Activated CD4-positive, alpha-beta T cell treated with anti-CD3 and anti-CD28 coated beads, Interleukin-2, Interleukin-4, amounts not matched to agents 100 ng/mL and 50 ng/mL, durations not matched to agents 16 hours and 8 hours (primary cell): ENCODE data around the gene SOX12.

ENCODE experiments used
- DNase-seq: peaks from one replicate; pipeline ENCODE4 v3.0.0-alpha.2; 2020; ENCODE audit warnings: low spot score

The SOX12 gene

DNA sequence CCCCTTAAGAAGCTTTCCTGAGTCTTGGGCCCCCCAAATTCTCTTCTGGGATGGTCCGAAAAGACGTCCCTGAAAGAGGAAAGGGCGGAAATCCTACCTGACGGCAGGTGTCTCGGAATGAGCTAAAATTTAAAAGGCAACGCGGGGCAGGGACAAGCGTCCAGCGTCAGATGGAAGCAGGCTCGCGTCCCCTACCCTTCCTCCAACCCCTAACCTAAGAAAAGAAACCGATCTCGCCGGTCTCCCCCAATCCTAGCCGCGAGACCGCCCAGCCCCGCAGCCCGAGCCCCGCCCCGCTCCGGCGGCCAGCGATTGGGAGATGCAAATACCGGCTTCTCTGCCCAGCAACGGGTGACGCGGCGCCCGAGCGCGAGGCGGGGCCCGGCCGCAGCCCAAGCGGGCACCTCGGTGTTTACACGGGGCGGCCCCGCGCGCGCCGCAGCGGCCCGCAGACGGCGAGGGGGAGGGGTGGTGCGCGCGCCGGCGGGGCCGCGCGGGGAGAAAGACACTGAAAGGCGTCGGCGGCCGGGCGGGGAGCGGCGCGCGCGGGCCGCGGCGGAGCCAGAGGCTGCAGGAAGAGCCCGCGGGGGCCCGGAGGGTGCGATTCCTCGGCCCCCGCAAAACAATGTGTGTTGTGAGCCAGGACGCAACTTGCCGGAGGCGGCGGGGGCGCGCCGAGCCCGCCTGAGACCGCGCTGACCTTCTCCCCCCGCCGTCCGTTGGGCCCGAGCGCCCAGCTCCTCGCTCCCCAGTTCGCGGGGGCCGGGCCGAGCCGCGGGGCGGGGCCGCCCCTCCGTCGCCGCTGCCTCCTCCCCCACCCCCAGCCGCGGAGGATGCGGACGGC, at the start of gene SOX12:
SOX12 (plus strand) TSS at position 508 of the 844 bp plus-strand sequence. CDS start 373 bp downstream, outside the sequence.
- peak; percentile 97 for DNase-seq

DNA sequence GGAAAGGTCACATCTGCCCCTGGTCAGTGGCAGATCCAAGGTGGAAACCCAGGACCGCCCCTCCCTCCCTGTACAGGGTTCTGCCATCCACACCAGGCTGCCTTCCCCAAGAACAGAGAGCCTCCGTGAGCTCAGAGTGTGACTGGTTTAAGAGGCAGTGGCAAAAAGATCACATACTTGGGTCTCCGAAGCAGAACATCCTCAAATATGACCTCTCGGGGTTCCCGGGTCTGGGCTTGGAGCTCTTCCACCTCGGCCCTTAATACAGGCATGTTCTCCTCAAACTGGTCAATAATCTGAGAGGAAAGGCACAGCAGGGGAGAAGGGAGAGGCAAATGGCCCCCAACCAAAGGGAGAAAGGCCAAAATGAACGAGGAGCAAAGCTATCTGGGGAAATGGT, 49.6 kb upstream of the SOX12 start:
- no peak for DNase-seq

GRCh38 chr20:276620-277495, 48.5 kb upstream of the SOX12 start:
- DNase-seq = no peak

DNA sequence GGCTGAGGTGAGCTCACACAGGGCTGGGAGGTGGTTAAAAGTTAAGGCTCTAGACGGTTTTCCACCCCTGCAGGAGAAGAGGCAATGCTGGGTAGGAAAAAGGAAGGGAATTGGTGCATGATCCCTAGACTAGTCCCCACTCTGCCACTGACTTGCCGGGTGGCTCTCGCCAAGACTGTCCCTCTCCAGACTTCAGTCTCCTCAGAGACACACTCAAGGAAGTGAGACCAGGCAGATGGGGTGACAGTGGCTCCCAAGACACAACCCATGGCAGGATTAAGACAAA, 47.9 kb upstream of the SOX12 start:
- no peak for DNase-seq

DNA sequence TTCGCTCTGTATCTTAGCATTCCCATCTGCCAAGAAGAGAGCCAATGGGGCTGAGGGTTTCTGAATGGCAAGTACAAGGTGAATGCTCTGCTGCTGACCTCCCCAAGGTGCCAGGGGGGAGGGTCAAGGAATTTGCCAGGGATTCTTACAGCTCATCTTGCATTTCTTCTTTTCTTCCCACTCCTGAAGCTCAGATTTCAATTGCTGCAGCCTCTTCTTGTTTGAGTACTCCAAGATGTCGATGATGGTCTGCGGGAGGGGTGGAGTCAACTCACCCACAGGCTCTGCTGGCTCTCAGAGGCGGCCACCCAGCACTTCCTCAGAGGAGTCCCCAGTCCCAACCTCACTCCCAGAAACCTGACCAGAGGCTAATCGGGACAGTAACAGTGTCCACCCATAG, 47.2 kb upstream of the SOX12 start:
- no peak for DNase-seq

- DNase-seq = no peak
These were observed 46.5 kb upstream of the SOX12 start for GRCh38 chr20:278607-279571.

DNA sequence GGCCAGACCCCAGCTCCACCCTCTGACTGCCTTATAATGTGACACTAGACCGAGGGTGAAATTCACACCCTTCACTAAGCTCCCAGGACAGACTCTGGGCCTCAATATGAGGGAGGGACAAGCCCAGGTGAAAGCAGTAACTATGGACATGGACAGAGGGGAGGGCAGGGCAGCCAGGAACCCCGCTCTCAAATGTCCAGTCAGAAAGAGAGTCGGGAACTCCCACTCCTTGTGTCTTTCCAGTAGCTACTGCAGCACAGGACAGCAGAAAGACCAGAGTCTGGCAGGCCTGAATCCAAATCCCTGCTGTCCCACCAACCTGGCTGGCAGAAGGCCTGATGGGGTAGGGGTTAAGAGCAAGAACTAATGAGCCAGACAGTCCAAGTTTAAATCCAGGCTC, 41.2 kb upstream of the SOX12 start:
- DNase-seq = no peak

DNA sequence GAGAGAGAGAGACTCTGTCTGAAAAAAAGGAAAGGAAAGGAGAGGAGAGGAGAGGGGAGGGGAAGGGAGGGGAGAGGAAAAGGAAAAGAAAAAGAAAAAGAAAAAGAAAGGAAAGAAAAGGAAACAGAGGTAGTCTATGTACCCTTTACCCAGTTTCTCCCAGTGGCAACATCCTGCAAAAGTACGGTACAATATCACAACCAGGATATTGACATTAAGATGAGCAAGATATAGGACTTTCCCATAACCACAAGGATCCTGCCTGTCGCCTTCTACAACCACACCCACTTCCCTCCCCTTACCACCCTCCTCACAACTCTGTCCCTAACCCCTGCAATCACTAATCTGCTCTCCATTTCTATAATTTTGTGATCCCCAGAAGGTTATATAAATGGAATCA, 38.8 kb upstream of the SOX12 start:
- DNase-seq = no peak

GRCh38 chr20:288956-289692, 36.2 kb upstream of the SOX12 start:
- DNase-seq = no peak

DNA sequence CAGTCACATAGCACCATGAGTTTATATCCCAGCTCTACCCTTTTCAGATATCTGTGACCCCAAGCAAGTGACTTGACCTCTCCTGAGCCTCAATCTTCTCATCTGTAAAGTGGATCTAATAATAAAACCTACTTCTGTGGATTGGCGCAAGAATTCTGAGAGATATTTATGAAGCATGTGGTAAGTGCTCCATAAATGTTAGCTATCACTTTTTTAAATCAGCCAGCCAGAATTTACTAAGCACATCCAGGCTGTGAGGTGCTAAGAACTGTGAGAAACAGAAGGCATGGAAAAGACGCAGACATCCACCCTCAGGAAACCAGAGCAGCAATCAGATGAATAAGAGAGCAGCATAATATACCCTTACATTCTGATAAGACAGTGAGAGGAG, 35.7 kb upstream of the SOX12 start:
- DNase-seq = no peak

- peak; percentile 88 for DNase-seq
These were observed 35.1 kb upstream of the SOX12 start, which contains the start of gene C20orf96 for GRCh38 chr20:290084-290831. Gene C20orf96, minus strand, starts transcription at chr20:290750. Its CDS starts 140 bp downstream, at chr20:290610.

- DNase-seq = no peak
These were observed 30.8 kb upstream of the SOX12 start for GRCh38 chr20:294602-295001.

- DNase-seq = no peak
These were observed 29.5 kb upstream of the SOX12 start for GRCh38 chr20:295804-296203.

DNA sequence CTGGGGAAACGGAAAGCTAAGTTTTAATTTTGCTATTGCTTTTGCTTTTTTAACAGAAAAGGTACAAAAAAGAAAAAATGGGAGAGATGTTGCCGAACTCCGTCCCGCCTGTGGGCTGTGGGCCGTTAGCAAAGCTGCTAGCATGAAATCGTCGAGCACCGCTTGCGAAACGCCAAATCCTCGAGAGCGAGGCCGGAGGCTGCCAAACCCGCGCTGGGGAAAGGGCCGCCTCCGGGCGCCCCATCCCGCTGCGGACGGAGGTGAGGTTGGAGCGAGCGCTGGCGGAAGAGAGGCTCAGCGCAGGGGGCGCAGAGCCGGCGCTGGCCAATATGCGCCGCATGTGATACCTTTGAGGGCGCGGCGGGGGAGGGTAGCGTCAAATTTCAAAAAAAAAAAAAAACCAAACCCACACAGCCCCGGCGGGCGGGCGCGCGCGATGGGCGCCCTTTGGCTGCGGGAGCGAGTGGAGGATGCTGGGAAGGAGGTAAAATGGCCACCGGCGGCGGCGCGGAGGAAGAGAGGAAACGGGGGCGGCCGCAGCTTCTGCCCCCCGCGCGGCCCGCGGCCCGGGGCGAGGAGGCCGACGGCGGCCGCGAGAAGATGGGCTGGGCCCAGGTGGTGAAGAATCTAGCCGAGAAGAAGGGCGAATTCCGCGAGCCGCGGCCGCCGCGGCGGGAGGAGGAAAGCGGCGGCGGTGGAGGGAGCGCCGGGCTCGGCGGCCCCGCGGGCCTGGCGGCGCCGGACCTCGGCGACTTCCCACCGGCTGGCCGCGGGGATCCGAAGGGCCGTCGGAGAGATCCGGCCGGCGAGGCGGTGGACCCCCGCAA, 28.0 kb upstream of the SOX12 start, which contains the start of gene ZCCHC3:
ZCCHC3 (plus strand) TSS at position 473 of the 827 bp plus-strand sequence; CDS start at position 490, 17 bp downstream.
- peak; percentile 83 for DNase-seq

DNA sequence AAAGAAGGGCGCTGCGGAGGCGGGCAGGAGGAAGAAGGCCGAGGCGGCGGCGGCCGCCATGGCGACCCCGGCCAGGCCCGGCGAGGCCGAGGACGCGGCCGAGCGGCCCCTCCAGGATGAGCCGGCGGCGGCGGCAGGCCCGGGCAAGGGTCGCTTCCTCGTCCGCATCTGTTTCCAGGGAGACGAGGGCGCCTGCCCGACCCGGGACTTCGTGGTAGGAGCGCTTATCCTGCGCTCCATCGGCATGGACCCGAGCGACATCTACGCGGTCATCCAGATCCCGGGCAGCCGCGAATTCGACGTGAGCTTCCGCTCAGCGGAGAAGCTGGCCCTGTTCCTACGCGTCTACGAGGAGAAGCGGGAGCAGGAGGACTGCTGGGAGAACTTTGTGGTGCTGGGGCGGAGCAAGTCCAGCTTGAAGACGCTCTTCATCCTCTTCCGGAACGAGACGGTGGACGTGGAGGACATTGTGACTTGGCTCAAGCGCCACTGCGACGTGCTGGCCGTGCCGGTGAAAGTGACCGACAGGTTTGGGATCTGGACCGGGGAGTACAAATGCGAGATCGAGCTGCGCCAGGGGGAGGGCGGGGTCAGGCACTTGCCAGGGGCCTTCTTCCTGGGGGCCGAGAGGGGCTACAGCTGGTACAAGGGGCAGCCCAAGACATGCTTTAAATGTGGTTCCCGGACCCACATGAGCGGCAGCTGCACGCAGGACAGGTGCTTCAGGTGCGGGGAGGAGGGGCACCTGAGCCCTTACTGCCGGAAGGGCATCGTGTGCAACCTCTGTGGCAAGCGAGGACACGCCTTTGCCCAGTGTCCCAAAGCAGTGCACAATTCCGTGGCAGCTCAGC, 27.2 kb upstream of the SOX12 start:
- peak; percentile 59 for DNase-seq

DNA sequence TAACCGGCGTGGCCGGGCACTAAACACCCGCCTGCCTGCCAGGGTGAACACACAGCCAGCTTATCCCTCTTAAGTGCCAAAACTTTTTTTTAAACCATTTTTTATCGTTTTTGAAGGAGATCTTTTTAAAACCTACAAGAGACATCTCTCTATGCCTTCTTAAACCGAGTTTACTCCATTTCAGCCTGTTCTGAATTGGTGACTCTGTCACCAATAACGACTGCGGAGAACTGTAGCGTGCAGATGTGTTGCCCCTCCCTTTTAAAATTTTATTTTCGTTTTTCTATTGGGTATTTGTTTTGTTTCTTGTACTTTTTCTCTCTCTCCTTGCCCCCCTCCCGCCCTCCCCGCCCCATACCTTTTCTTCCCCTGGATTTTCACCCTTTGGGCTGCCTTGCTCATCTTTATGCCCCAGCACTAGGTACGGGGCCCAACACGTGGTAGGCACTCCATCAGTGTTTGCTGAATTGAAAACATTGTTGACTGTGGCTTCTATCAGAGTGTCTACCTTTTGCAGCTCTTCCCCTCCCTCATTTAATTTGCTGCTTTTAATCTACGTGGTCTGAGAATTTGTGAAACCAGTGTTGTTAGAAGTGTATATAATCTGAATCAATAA, 26.5 kb upstream of the SOX12 start:
- DNase-seq = no peak

- DNase-seq = no peak
These were observed 24.9 kb upstream of the SOX12 start for GRCh38 chr20:300345-300990.
